Iris pigment epithelial cell (primary cell): ENCODE results near the gene BCLAF1.

Experiments
- DNase-seq: peaks from one replicate; pipeline ENCODE4 v3.0.0-alpha.2; 2011; ENCODE audit warnings: low read depth

BCLAF1 gene, protein sequence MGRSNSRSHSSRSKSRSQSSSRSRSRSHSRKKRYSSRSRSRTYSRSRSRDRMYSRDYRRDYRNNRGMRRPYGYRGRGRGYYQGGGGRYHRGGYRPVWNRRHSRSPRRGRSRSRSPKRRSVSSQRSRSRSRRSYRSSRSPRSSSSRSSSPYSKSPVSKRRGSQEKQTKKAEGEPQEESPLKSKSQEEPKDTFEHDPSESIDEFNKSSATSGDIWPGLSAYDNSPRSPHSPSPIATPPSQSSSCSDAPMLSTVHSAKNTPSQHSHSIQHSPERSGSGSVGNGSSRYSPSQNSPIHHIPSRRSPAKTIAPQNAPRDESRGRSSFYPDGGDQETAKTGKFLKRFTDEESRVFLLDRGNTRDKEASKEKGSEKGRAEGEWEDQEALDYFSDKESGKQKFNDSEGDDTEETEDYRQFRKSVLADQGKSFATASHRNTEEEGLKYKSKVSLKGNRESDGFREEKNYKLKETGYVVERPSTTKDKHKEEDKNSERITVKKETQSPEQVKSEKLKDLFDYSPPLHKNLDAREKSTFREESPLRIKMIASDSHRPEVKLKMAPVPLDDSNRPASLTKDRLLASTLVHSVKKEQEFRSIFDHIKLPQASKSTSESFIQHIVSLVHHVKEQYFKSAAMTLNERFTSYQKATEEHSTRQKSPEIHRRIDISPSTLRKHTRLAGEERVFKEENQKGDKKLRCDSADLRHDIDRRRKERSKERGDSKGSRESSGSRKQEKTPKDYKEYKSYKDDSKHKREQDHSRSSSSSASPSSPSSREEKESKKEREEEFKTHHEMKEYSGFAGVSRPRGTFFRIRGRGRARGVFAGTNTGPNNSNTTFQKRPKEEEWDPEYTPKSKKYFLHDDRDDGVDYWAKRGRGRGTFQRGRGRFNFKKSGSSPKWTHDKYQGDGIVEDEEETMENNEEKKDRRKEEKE

DNA sequence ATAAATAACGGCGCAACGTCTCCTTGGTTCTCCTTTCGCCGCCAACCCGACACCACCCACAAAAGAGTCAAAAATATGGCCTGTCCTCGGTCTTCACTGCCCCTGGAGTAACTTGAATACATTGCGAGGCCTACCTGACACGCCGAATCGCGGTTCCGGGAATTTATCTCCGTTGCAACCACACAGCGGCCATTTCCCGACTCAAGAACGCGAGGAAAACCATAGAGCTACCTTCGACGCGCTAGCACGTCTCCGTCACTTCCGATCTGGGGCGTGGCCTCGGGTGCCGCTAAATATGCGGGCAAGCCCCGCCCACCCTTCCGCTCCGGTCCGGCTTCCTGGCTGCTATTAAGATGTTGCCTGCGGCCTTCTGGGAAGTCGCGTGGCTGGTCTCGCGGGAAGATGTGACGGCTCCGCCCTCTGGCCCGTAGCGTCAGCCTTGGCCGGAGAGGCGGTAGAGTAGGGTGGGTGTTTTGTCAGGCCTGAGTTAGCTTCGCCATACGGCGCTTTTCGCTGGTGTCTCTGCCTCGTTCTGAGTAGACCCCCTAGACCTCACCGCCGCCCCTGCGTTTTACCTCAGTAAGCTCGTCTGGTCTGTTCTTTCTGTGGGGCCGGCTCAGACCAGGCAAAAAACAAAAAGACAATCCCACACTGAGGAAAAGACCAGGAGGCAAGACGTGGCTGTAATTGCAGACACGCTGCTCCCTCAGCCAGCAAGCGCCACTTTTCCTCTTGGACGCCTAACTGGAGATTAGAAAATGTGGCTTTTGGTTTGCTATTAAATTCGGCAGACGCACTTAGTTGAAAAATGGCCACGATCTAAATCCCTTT is at the start of gene BCLAF1:
Gene BCLAF1, minus strand, starts transcription at position 268 of the 831 bp plus-strand sequence. CDS start 9,980 bp downstream, outside the sequence.
- peak; percentile 99 for DNase-seq

DNA sequence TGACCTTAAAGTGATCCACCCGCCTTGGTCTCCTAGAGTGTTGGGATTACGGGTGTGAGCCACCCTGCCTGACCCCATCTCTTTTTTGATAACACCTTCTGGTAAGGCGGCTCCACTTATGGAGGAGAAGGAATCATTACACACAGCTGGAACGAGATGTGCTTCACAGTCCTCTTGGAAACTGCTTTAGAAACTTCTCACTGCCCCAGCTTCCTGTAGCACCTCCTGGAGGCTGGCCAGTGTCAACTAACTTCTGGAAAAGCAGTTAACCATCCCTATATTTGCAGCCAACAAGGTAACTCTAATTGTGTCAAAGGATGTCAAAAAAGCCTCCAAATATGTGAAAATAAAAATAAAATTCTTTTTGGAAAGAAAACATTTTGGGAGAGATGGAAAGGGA is 48.8 kb upstream of the BCLAF1 start:
- DNase-seq, result no peak

DNA sequence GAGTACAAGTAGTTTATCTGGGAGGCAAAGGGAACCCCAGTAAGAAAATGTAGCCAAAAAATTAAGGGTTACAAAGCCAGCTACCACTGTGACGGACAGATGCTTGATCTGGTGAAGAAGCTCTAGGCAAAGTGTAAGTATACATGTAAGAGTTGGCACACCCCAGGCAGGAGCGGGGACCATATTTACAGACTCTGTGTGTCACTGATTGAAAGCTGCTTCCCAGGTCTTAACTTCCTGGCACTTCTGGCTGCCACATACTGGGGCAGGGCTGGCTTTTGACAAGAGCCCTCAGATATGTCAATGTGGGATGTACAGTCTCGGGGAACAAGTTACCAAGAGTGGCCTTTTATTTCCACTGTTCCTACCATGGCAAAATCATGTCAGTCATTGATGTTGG is 48.0 kb upstream of the BCLAF1 start:
- DNase-seq, result no peak

DNA sequence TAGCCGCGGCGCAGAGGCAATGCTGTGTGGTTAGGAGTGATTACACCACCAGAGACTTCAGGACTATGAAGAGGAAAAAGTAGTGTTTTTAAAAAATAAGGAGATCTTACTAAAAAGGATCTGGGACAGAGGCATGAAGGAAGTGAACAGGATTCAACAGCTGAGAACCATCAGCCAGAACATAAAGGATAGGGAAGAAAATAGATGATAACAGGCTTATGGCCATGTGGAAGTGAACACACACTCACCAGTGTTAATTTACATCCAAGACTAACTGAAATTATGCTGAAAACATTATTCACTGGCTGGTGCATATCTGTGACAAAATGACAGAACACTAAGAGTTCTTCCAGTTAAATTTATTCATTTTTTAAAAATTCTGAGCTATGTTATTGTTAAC is 47.5 kb upstream of the BCLAF1 start:
- DNase-seq, result no peak

DNA sequence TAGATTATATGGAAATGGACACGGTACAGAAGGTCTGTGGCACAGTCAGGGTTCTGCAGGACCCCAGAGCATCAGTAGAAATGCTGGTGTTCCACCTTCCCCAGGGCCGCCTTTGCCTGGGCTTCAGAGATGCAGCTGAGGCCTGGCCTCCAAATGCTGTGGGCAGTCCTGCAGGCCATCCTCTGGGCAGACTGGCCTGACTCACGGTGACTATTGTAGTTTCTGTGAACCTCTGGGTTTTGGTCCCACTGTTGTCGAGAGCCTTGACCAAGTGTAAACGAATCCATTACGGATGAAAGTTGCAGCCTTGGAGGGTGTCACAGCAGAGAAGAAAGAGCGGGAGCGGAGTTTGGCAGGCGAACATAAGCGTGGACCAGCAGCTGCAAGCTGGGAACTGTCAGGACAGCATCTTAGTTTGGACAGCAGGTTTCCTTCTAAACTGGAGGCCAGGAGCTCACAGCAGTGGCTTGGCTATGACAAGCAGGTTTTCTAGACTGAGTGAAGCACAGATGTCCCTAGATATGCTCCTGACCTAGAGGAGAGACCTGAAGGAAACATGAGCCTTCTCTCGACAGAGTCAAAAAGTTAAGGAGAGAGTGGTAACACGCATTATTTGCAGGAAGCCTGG is 46.2 kb upstream of the BCLAF1 start:
- no peak for DNase-seq

DNA sequence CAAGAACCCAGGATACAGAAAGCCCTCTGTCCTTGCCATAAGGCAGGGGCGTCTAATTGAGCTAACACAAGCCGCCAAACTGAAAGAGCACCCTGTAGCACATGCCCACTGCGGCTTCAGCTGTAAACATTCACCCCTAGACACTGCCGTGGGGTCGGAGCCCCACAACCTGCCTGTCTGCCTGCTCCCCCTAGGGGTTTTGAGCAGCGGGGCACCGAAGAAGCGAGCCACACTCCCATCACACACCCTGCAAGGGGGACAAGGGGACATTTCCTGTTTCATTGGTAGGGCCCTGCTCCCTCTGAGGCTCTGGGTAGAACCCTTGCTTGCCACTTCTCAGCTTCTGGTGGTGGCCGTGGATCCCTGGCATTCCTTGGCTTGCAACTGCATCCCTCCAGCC is 45.2 kb upstream of the BCLAF1 start:
- DNase-seq, result no peak

DNA sequence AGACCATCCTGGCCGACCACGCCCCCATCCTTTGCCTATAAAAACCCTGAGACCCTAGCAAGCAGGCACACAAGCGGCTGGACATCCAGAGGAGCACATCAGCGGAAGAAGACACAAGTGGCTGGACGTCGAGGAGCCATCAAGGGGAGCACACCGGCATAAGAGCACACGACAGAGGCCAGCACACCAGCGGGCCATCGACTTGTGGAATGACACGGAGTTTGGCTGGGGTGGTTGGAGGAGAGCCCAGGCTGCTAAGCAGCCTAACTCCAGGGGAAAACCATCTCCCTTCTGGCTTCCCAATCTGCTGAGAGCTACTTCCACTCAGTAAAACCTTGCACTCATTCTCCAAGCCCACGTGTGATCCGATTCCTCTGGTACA is 44.8 kb upstream of the BCLAF1 start:
- DNase-seq, result no peak

DNA sequence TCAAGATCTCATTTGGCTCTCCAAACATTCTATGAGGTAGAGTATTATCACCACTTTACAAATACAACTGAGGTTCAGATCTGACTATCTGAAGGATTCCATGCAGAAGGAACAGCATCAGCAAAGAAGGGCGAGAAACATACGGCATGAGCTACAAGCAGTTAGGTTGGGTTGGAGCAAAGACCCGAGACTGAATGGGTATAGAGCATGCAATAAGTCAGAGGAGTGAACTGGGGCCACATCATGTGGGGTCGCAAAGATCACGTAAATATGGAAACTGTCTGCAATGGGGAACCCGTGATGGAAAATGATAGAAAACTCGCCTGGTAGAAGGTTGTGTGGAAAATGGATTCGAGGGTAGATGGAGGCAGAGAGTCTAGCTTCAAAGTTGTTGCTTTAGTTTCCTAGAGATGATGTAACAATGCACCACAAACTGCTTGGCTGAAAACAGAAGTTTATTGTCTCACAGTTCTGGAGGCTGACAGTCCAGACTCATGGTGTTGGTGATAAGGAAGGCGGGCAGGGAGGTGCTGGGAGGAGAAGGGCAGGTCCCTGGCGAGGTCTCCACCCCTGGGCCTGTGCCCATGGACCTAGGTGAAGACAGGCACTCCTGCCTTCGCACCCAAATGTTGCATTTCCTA is 44.3 kb upstream of the BCLAF1 start:
- no peak for DNase-seq

DNA sequence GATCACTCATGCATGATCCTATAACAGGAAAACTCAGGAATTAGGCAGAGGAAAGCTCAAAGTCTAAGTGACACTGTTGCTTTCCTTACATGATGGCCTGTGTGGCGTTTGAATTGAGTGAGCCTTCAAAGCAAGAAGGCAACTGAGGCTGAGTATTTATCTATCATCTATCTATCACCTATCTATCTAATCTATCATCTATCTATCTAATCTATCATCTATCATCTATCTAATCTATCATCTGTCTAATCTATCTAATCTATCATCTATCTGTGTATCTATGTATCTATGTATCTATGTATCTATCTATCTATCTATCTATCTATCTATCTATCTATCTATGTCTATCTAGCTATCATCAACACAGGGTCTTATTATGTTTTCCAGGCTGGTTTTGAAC is 41.8 kb upstream of the BCLAF1 start:
- DNase-seq, result no peak

DNA sequence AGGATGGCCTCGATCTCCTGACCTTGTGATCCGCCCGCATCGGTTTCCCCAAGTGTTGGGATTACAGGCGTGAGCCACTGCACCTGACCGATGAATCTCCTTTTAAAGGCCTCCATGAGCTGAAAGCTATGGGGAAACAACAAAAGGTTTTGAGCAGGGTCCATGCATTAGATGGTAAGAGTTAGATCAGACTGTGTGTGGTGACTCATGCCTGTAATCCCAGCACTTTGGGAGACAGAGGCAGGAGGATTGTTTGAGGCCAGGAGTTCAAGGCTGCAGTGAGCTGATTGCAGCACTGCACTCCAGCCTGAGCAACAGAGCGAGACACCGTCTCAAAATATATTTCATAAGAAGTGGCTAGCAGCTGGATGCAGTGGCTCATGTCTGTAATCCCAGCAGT is 41.0 kb upstream of the BCLAF1 start:
- DNase-seq, result no peak

DNA sequence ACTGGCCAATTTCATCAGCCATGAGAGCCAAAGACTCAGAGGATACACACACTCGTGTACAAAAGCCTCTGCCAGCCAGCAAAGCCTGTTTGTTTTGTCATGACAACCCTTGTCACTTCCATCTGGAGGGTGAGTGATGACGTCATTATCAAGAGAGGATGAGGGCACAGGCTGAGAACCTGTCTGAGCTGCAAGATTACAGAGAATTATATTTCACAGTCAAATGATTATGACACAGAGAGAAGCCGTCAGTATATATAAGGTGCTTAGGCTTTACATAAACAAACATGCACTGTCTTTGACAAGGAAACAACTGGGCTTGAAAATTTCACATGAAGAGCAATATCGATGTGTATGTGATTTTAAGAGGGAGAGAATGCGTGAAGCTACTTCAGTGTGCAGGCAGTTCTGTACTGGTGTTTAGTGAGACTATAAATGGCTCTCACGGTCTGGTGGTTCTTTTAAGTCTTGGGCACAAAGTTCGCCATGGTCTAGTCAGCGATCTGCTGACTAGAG is 36.5 kb upstream of the BCLAF1 start:
- peak; percentile 32 for DNase-seq

DNA sequence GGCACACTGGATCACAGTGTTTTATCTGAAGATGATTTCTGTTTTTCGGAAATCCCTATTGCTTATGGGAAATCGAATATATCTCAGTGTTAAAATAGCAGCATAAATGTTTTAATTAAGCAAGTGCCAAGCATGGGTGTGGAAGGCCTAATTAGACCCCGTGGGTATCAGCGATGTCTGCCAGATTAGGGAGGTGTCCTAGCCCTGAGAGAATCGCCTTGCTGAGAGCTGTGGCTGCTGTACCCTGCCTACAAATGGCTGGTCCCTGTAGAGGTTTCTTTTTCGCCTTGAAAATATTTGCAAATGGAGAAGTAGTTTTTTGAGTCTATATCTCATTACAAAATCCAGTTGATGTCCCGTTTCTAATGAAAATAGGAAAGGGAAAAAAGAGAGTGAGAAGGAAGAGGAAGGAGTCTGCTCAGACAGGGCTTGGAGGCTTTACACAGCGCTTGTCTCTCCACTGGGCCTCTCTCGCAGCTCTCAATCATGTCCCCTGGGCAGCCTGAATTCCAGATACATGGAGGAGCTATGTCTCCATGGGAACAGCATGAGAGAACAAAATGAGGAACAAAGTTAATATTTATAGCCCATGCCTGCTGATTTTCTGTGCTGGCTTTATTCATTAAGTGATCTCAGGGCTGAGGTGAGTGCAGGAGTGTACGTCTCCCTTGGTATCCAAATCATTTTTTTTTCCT is 35.2 kb upstream of the BCLAF1 start:
- DNase-seq, result no peak

DNA sequence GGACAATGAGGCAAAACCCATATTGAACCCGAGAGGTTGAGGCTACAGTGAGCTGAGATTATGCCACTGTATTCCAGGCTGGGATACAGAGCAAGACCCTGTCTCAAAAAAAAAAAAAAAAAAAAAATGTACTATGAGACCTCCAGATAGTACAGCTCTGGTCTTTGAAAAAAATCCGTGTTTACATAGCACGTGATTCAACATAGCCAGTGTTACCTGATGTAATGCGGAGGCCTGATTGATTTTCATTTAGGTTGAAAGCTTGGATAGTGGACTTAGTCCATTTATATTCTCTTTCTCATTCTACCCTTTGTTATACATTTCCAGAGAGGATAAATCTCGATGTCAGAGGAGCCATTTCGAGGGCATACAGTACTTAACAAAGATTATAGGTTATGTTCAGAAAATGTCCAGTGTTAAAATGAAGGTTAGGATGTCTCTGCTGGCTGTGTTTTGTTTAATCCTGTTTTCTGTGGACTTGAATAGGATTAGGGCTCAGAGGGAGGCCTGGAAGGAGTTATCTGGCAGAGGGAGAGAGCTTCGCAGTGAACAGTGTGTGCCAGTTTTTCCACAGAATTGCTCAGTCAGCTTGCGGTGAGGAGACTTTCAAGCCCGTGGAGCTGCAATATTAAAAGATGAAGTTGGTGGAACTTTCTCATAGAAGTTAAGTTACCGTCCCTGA is 33.9 kb upstream of the BCLAF1 start:
- peak; percentile 39 for DNase-seq

DNA sequence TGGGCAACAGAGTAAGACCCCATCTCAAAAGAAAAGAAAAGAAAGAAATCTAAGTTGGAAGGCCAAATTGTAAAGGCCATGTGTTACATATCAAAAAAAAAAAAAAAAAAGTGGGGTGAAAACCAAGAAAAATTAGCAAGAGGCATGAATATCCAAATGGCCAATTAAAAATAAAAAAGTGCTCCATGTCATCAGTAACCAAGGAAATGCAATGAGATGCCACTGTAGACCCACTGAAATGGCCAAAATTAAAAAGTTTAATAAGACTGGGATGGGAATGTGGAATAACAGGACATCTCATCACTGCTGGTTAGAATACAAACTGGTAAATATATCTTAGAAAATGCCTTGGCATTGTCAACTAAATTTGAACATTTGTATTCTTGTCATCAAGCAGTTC is 30.1 kb upstream of the BCLAF1 start:
- DNase-seq, result no peak

DNA sequence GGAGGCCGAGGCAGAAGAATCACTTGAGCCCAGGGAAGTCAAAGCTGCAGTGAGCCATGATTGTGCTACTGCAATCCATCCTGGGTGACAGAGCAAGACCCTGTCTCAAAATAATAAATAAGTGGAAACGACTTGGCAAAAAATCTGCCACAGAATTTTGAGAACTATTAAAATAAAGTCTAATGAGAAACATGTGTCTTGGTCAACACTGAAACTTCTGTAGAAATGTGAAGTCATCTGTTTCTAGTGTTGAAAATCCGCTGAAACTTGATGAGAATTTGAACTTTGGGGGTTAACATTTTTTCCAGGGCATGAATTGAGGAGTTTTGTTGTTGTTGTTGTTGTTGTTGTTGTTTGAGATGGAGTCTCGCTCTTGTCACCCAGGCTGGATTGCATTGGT is 29.0 kb upstream of the BCLAF1 start:
- DNase-seq, result no peak

DNA sequence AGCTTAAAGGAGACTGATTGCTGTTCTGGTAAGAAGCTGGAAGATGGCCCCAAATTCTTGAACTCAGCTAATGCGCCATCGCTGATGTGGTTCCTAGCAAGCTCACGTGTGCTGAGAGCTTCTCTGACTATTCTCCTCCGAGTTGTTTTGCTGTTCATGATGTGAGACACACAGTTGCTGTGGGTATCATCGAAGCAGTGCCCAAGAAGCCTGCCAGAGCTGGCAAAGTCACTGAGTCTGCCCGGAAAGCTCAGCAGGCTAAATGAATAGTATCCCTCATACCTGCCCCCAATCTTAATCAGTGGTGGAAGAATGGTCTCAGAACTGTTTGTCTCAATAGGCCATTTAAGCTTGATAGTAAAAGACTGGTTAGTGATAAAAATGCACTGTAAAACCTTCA is 28.3 kb upstream of the BCLAF1 start:
- DNase-seq, result no peak

DNA sequence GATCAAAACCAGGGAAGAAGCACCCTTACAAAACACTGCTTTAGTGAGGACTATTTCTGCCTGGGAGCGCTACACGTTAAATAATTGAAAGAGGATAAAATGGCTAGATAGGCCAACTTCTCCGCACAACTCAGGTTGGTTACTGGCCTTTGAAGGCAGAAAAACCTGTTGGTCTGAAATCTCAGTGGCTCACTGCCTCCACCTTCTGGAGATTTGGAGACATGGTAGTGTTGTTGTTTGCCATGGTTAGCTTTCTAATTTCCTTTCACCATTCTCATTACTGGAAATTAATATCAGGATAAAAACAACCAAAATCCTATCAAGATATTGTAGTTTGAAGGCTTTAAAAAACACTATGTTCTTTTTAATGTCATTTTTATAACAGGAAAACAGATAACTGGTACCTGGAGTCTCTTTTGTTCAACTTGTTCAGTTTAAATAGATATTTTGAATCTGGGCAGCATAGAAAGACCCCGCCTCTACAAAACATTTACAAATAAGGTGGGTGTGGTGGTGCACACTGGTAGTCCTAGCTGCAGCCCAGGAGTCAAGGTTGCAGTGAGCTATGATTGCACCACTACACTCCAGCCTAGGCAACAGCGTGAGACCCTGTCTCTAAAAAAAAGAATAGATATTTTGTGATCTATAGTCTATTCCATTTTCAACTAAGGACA is 27.5 kb upstream of the BCLAF1 start:
- DNase-seq, result peak; percentile 69

DNA sequence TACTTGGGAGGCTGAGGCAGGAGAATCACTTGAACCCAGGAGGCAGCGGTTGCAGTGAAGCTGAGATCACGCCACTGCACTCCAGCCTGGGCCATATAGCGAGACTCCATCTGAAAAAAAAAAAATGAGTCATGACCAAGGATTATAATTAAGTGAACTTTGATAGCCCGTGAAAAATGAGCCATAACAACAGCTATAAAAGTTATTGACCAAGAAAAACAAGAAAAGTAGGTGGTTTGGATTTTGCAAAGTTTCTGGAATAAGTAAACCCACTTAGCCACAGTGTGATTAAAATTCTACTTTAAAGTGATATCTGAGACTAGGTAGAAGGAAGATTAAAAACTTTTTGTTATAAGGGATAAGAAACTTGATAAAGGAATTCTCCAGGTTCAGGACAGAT is 25.9 kb upstream of the BCLAF1 start:
- no peak for DNase-seq

DNA sequence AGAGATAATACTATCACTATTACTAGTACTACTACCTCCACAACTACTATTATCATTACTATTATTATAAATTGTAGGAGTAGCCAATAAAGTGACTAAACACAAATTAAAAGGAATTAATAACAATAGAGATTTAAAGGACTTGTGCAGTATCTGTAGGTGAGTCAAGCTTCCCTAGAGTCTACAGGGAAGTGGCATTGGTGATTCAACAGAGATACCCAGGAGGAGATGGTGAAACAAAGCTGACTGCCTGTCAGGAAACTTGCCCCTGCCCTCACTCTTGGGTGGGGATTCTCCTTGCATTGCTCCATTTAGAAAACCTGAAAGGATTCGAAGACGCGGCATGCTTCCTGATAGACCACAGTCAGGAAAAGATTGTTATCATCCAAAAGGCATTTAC is 23.3 kb upstream of the BCLAF1 start:
- DNase-seq, result no peak
